Adrenal gland (tissue), 12 donors: Measurements from ENCODE around the gene CDH4. TPM values are rescaled to one million over a fixed set of nuclear protein-coding genes. Genes with fewer than 3 reads are reported as not detected.

ENCODE experiments used
- DNase-seq, 7 donors: peaks; one replicate each; pipeline ENCODE4 v3.0.0-alpha.2; 2019 to 2020
- H3K27ac ChIP-seq, 5 donors: fragments of 200-600 bp; sonication (generic) in 4 of 5; 1 replicate in 3 of 5; 2 replicates in 2 of 5; pipeline versions ENCODE4 v1.5.1 to v1.8.0; 2016 to 2020; ENCODE audit warnings: mild to moderate bottlenecking in 1 of 5
- H3K27me3 ChIP-seq: fragments of 200-600 bp; 2 replicates; pipeline ENCODE4 v1.8.0; 2021
- H3K36me3 ChIP-seq, 2 donors: fragments of 200-600 bp; replicated peaks in 1 of 2; 1 replicate in 1 of 2; 2 replicates in 1 of 2; pipeline versions ENCODE4 v1.5.1 to v1.8.0; 2018 to 2022
- H3K4me1 ChIP-seq, 2 donors: fragments of 200-600 bp; replicated peaks in 1 of 2; 1 replicate in 1 of 2; 2 replicates in 1 of 2; pipeline versions ENCODE4 v1.5.1 to v1.8.0; 2018 to 2021
- H3K4me3 ChIP-seq, 4 donors: fragments of 200-600 bp; sonication (generic) in 3 of 4; one replicate each; pipeline ENCODE4 v1.5.1; 2016 to 2018
- H3K9me3 ChIP-seq, 3 donors: fragments of 200-600 bp; sonication (generic) in 1 of 3; replicated peaks in 1 of 3; 1 replicate in 2 of 3; 2 replicates in 1 of 3; pipeline versions ENCODE4 v1.5.1 to v1.8.0; 2016 to 2021
- POLR2A ChIP-seq, 2 donors: fragments of 450-650 bp; IDR thresholded peaks; one replicate each; pipeline ENCODE4 v1.6.1; 2017; ENCODE audit warnings: antibody characterized with exemption in 2 of 2, mild to moderate bottlenecking in 2 of 2, moderate library complexity in 1 of 2
- WGBS, 4 donors: extraction: QIAGEN DNeasy Blood & Tissue Kit in 2 of 4; methylation state at CpG; one replicate each; pipeline versions ENCODE4 v1.1.5 to v1.1.7; 2013 to 2017; 5-methylcytosine and 5-hydroxymethylcytosine counted together
- intact Hi-C, 2 donors: fragments of 100-400 bp; cut with DNase I; formaldehyde crosslinking; loops; one replicate each; pipeline versions ENCODE4 v1.14.1 to v1.15.0; 2022 to 2023
- polyA plus RNA-seq, 3 donors: library from polyadenylated mRNA; stranded (reverse); fragments of 200-250 nt in 2 of 3; fragments of 350-450 nt in 1 of 3; fragmentation: Illumina TruSeq in 1 of 3; extraction: RNeasy Lipid Tissue Mini Kit (QIAGEN cat#74804) in 1 of 3; gene quantifications; one replicate each; pipeline ENCODE4 v1.2.3, GENCODE V29; 2013 to 2014
- total RNA-seq, 9 donors: library from RNA; depleted of rRNA in 4 of 9; stranded (reverse); fragments of >200 nt in 4 of 9; fragments of 120-200 nt in 1 of 9; fragmentation: NEBNext Ultra II Directional in 1 of 9; extraction: Animal tissue kit (Norgen Biotek cat#: 25700) in 1 of 9; gene quantifications; one replicate each; pipeline versions ENCODE4 v1.1.0 to v1.2.4, GENCODE V29; 2013 to 2023
- TF ChIP-seq, protein P1 (sequence below), 6 experiments: fragments of 450-650 bp in 4 of 6; fragments of 200-600 bp in 2 of 6; sonication (generic) in 1 of 6; IDR thresholded peaks; 1 replicate in 5 of 6; 2 replicates in 1 of 6; pipeline versions ENCODE4 v1.5.1 to v1.8.0; 2016 to 2021; ENCODE audit warnings: antibody characterized with exemption in 6 of 6, mild to moderate bottlenecking in 2 of 6, moderate library complexity in 1 of 6
- donor health status: healthy with polysubstance abuse.
- donor health status: Bipolar disorder and iron deficiency.
- donor health status: DM: yes; HTN: yes; CAD: no.
- donor health status: DM: no; HTN: no; CAD: no.
- donor health status: DM: no; HTN: no; CAD: no.
- donor health status: DM: yes; HTN: yes; CAD: no.

Gene CDH4
- total and polyA plus RNA-seq, 12 donors, result 0.08 to 0.53 (median 0.20) TPM; not detected in 3

DNA sequence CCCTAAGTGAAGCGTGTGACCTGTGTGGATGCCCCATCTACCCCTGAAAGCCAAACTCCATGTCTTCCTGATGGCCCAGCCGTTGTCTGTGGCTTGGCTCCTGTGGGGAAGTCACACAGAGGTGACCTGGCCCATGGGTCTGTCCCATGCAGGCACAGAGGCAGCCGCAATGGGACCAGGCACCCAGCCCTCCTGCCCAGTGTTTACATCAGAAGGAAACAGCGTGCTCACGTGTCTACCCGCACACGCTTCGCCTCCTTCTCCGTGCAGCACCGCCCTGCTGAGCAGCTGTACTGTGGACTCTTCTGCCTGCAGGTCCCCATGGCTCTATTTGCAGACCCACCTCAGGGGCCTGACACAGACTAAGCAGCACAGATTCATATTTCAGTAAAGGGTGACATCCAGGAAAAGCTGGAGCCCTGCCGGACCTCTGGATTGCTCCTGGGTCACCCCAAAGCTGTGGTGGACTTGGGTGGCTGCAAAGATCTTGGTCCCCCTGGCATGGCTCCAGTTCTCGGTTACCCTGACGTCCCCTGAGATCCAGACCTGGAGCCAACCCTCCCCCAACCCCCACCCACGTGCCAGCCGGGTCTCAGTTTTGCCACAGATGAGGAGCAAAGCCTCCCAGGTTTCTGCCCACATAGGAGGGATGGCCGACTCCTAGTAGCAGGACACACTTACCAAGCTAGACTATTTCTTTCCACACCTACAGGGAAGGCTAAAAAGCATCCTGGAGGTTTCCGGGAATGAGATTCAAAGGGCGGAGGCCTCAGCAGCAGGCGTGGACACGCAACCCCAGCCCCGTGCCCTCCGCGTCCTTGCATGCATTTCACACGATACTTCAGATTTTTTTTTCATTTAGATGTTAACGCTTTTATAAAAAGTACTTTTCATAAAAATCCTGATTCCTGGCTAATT is 120.3 kb downstream of the CDH4 start:
- intact Hi-C loops, result no loop called here
- Histone ChIP-seq H3K4me1 (no peaks in the 10 kb centered on the region), H3K4me3 (no peak overlapping the region), H3K27ac (no peak overlapping the region), H3K36me3 (no peaks in the 10 kb centered on the region), H3K27me3 (no peaks in the 10 kb centered on the region), H3K9me3 (no peaks in the 10 kb centered on the region)
- WGBS, 4 donors, result 84 to 90% (median 85%) methylated on average over 18 to 25 of the region's 25 CpGs
- no peak for TF ChIP-seq POLR2A (IDR thresholded peaks at IDR 0.05)
- DNase-seq, result no peak

DNA sequence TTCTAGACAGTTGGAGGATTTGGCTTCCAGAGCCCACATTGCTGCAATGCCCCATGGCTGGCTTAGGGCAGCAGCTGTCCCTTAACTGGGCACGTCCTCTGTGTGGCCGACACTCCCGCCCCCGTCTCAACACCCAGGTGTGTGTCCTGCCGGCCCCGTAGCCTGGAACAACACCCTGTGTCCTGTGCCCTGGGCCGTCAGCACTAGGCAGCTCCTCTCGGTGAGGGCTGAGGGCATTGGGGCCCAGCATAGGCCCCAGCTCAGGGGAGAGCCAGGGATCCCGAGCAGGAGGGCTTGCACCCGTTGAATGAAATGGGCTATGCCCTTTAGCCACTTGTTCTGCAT is 121.0 kb downstream of the CDH4 start:
- intact Hi-C loops, result no loop called here
- Histone ChIP-seq H3K4me1 (no peaks in the 10 kb centered on the region), H3K36me3 (no peaks in the 10 kb centered on the region), H3K9me3 (no peaks in the 10 kb centered on the region), H3K27ac (no peak overlapping the region), H3K27me3 (no peaks in the 10 kb centered on the region), H3K4me3 (no peak overlapping the region)
- 68 to 79% (median 70%) methylated on average over 6 to 10 of the region's 10 CpGs for WGBS, 4 donors
- TF ChIP-seq, protein P1, sequence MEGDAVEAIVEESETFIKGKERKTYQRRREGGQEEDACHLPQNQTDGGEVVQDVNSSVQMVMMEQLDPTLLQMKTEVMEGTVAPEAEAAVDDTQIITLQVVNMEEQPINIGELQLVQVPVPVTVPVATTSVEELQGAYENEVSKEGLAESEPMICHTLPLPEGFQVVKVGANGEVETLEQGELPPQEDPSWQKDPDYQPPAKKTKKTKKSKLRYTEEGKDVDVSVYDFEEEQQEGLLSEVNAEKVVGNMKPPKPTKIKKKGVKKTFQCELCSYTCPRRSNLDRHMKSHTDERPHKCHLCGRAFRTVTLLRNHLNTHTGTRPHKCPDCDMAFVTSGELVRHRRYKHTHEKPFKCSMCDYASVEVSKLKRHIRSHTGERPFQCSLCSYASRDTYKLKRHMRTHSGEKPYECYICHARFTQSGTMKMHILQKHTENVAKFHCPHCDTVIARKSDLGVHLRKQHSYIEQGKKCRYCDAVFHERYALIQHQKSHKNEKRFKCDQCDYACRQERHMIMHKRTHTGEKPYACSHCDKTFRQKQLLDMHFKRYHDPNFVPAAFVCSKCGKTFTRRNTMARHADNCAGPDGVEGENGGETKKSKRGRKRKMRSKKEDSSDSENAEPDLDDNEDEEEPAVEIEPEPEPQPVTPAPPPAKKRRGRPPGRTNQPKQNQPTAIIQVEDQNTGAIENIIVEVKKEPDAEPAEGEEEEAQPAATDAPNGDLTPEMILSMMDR (IDR thresholded peaks at IDR 0.05), result no peak
- no peak for TF ChIP-seq POLR2A (IDR thresholded peaks at IDR 0.05)
- no peak for DNase-seq

DNA sequence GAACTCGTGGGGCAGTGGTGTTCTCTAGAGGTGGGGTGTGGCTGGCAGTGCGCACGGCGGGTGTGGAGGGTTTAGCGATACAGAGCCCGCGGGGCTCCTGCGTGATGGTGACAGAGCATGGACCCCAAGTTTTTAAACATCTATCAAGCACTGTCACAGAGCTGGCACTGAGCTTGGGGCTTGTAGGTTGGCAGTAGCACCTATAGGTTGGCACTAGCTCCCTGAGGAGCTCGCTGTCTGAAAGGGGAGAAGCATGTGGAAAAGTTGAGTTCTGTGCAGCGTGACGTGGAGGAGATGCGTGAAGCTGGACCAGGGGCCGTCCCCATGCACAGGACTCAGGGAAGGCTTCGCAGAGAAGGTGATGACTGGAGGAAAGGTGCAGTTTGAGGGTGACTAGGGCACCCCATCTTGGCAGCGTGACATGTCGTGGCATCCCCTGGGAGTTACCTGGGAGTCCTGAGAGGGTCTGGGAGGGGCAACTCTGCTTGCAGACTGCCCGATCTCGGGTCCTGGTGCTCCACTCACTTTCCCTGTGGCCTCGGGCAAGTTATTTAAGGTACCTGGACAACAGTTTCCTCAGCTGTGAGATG is 122.0 kb downstream of the CDH4 start:
- H3K9me3 ChIP-seq, result no peaks in the 10 kb centered on the region
- no peak overlapping the region for H3K4me3 ChIP-seq
- H3K4me1 ChIP-seq, result no peaks in the 10 kb centered on the region
- no peak overlapping the region for H3K27ac ChIP-seq
- no peak for DNase-seq
- H3K27me3 ChIP-seq, result no peaks in the 10 kb centered on the region
- 81 to 91% (median 87%) methylated on average over 13 to 19 of the region's 19 CpGs for WGBS, 4 donors
- H3K36me3 ChIP-seq, result no peaks in the 10 kb centered on the region
- TF ChIP-seq POLR2A (IDR thresholded peaks at IDR 0.05), result no peak
- TF ChIP-seq, protein P1 (IDR thresholded peaks at IDR 0.05), result no peak
- intact Hi-C loops, result no loop called here

DNA sequence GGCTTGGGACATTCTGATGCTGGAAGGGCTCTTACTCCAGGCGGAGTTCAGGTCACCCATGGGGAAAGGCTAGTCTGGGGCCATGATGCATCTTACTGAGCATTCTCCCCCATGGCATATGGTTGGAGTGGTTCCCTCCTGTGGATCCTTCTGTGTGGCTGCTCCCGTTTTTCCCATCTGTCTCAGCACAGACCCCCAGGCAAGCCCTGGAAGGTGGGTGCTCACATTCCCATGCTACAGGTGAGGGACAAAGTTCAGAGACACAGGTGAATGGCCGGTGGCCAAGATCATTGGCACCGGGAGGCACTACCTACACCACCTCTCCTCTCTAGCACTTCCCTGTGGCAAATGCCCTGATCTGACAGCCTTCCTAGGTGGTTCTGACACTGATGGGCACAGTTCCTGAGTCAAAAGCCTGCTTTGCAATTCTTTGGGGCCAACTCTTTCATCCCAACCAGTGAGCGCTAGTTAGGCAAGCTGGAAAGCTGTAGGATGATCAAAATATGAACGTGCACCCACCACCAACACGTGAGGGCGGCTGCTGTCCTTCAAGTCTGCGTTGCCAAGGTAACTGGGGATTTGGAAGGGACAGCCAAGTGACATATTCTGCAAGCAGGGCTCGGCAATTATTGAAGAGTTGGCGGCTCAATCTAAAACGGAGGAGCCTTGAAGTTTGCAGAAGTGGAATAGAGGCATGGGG is 124.6 kb downstream of the CDH4 start:
- DNase-seq, result no peak
- no peak for TF ChIP-seq POLR2A (IDR thresholded peaks at IDR 0.05)
- TF ChIP-seq, protein P1 (IDR thresholded peaks at IDR 0.05), result no peak
- intact Hi-C loops, result no loop called here
- 82 to 90% (median 86%) methylated on average over 9 to 12 of the region's 12 CpGs for WGBS, 4 donors
- no peaks in the 10 kb centered on the region for H3K9me3 ChIP-seq
- no peak overlapping the region for H3K4me3 ChIP-seq
- no peaks in the 10 kb centered on the region for H3K36me3 ChIP-seq
- H3K27ac ChIP-seq, result no peak overlapping the region
- H3K4me1 ChIP-seq, result no peaks in the 10 kb centered on the region
- H3K27me3 ChIP-seq, result no peaks in the 10 kb centered on the region
